HG03378 (cell line): ENCODE measurements around the gene IFNA6.
"Not testable (repeated sequence)": the region's sequence is repeated elsewhere in the genome, so short reads cannot be mapped to it uniquely, and the experiment has no call there.

ENCODE experiments used
- ATAC-seq: cut with Tn5 transposase; IDR thresholded peaks from one replicate; pipeline ENCODE4 v1.9.1; 2021; ENCODE audit warnings: mild to moderate bottlenecking, moderate library complexity; ENCODE audit not compliant: unreplicated experiment

IFNA6 gene

DNA sequence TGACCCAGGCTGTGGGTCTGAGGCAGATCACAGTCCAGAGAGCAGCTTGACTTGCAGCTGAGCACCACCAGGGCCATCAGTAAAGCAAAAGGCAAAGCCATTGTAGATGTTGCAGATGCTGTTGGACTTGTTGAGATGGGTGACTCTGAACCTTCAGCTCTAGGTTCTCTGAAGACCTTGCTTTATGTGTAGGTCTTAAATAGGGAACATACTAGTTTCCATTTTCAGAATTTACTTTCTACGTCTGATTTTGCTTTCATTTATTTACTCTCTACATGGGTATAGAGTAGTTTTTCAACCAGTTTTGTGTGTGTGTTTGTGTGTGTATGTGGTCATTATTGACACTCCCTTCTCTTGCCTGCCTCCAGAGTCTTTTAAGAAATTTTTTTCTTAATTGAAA is at the start of gene IFNA6:
Gene IFNA6 (minus strand): TSS at position 101 of the 400 bp plus-strand sequence. CDS start 0 bp downstream, at position 101.
- no peak for ATAC-seq

DNA sequence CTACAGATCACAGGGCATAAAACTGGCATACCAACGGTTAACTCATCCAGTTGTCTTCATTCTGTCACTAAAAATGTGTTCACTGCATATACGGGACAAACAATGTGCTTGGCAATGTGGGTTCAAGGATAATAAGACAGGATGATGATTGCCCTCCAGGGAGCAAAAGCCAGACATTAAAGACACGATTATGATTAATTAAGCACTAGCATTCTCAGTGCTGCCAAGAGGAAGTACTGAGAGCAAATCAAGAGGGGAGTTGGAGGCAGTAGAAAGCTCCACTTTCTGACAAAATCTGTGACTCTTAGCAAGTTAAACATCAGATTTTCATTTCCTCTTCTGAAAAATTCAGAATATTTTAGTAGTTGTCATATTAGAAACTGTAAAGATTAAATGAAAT is 49.3 kb upstream of the IFNA6 start:
- ATAC-seq = no peak

DNA sequence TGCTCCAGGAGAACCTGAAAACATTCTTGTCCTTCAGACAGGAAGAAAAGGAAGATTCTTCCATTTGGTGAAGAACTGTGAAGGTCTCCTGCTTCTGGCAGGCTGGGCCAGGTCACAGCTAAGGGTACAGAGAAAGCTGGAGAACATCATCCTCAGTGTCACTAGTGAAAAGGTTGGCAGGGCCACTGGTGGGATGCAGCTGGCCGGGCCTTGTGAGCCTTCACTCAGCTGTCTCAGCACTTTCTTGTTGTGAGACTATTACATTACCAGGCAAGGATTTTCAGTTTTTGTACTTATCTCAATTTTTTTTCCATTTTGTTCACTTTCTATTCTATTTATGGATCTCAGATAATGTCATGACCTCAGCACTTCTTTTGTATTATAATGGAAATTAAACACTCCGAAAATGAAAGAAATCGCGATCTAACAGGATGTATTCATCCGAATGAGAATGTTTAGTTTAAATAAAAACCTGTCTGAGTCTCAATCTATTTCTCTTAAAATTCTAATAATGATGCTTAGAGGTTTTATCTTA is 48.3 kb upstream of the IFNA6 start:
- no peak for ATAC-seq

DNA sequence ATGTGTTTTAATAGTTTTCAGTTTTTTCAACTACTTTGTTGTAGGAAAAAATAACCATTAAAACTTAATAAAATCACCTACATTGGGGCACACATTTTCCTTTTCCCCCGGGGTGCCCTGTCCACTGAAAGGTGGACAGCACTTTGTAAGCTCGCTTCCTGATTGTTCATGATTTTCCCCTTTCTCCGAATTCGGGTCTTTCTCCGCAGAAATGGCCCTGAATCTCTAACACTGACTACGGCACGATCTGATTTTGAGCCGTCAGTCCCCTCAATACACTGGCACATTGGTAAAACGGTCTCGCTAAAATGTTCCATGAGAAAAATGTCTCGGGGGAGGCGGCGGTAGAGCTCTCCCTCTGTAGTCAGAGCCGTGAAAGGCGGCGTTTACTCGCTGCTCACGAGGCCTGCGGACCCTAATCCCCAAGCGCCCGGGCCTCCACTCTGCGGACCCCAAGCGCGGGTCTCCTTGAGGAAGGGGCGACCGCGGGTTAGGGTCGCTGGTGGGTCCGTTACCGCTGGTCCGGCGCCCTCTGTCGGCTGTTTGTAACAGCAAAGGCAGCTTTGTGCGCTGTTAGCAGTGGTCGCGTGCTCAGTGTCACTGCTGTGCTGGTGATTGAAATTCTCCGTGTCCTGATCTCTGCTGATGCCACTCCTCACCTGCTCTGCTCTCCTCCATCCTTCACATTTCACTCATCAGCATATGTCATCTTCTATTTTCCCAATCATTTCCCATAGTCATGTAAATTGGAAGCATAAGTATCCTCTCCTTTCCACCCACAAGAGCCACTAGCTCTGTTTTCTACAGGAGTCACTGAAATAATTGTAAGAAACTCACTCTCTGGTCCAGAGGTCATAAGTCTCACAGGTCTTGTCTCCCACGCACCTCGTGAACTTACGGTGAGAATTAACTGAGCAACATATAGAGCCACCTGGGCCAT is 45.4 kb upstream of the IFNA6 start:
- peak; percentile 66 for ATAC-seq

DNA sequence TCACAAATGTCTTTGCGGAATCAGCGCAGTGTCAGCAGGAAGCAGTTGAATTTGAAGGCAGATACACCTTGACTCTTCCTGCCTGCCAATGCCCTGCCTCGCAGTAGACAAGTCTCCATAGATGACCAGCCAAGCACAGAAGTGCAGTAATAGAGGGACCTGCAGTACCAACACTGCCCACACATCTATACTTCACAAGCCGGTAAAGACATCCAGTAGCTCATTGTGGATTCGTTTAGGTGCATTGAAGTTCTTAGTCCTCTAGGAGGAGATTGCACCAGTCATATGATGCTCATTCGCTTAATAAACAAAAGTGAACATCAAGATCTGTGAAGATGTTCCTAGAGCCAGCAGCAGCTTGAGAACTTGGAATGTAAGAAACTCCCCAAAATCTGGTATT is 41.6 kb upstream of the IFNA6 start:
- ATAC-seq = peak; percentile 92

DNA sequence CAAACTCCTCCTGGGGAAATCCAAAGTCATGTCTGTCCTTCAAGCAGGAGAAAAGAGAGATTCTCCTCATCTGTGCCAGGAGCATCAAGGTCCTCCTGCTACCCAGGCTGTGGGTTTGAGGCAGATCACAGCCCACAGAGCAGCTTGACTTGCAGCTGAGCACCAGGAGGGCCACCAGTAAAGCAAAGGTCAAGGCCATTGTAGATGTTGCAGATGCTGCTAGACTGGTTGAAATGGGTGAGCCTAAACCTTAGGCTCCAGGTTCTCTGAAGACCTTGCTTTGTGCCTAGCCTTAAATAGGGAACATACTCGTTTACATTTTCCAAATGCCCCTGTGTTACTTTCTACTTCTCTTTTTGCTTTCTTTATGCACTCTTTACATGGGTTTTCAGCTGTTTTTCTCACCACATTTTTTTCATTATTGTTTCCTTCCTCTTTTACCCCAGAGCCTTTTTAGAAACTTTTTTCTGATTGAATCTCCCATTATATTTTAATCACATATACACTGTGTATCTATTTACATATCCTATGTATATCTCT is 34.5 kb upstream of the IFNA6 start, which contains the start of gene IFNA2:
Gene IFNA2 (minus strand): TSS at position 268 of the 540 bp plus-strand sequence. CDS start 69 bp downstream, at position 199.
- ATAC-seq = no peak

DNA sequence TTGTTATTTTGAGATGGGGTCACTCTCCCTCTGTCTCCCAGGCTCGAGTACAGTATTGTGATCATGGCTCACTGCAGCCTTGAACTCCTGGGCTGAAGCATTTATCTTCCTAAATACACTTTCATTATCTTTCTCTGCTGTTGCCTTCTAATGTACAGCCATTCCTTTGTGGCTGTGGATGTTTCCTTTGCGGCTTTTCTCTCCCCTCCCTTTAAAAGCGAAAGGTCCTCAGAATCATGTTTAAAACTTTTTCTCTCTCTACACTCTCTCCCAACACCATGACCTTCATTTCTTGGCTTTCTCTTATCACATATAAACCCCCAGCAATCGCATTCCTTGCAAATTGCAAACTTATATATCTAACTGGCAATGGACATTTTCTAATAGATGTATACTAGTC is 32.9 kb upstream of the IFNA6 start:
- no peak for ATAC-seq

DNA sequence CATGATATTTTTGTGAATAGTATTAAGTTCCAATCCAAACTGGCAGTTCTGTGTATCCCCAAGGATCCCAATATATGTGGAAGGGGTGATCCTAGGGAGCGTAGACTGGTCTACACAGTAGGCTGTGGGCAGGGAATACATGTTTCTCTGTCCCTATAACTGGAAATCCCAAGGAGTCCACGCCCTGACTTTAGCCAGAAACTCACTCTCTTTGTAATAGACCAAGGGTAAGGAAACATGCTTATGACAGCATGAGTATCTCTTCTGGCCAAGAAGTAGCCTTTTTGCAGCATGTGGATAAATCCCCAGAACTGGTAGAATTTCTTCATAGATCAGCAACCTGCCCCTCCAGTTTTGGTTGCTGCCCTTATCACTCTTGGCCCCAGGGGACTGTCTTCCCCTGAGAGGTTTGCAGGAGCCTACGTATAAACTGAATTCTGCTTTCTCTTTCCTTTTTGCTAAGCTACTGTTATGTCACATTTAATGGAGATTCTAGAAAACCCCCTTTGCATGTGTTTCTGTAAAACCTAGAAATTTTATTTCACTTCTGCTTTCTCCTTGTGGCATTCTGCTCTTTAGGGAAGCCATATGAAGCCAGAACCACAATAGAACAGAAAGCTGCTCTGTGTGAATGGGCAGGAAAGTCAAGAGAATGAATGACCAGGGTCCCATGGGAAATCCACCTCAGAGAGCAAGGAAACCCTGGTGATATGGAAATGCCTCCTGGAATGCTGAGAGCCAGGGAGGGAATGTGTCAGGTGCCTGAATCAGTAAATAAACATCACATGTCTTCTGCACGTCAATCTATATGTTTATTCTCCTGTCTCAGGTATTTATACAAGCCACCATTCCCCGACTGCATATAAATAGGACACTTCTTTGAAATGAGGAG is 31.0 kb upstream of the IFNA6 start:
- ATAC-seq = peak; percentile 99

DNA sequence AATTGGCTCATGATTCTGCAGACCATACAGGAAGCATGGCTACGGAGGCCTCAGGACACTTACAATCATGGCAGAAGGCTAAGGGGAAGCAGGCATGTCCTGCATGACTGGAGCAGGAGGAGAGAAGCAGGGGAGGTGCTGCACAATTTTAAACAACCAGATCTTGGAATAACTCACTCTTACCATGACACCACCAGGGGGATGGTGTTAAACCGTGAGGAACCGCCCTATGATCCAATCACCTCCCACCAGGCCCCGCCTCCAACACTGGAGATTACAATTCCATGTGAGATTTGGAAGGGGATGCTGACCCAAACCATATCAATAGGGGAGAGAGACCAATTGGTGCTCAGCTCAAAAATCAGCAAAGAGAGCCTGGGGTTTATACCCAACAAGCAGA is 20.8 kb upstream of the IFNA6 start:
- not testable (repeated sequence) for ATAC-seq

DNA sequence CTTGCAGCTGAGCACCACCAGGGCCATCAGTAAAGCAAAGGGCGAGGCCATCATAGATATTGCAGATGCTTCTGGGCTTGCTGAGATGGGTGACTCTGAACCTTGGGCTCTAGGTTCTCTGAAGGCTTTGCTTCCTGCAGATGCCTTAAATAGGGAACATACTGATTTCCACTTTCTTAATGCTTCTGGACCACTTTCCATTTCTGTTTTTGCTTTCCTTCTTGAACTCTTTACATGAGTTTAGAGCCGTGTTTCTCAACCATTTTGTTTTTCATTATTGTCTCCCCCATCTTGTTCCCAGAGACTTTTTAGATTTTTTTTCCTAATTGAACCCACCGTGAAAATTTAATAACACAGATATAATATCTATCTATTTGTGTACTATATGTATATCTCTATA is 17.3 kb upstream of the IFNA6 start, which contains the start of gene IFNA13:
Gene IFNA13 (minus strand): TSS at position 101 of the 400 bp plus-strand sequence. CDS start 47 bp downstream, at position 54.
- no peak for ATAC-seq

DNA sequence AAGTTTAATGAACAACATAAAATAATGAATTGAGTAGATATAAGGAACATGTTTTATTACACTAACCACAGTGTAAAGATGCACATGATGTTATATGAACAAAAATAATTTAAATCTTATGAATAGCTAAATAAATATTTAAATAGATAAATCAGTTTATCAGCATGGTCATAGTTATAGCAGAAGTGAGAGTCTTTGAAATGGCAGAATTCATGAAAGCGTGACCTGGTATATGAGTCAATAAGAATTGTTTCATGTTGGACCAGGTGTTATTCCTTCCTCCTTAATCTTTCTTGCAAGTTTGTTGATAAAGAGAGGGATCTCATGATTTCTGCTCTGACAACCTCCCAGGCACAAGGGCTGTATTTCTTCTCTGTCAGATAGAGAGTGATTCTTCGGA is 16.5 kb upstream of the IFNA6 start:
- peak; percentile 96 for ATAC-seq

DNA sequence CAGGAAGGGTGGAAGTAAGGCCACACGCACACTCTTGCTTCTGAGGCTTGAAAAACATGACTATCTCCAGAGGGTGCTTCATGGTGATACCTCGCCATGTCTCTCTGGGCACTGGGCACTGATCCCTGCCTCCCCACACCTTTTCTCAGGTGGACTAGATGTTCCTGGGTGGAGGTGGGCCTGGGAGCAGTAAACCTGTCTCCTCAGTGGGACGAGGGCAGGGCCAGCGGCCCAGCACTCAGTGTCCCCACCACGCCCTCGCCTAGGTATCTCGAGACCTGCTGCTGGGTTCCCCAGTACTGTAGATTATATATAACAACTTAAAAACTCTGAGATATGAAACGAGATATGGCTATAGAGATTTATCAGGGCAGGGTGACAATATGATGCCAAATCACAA is 11.6 kb upstream of the IFNA6 start:
- no peak for ATAC-seq

DNA sequence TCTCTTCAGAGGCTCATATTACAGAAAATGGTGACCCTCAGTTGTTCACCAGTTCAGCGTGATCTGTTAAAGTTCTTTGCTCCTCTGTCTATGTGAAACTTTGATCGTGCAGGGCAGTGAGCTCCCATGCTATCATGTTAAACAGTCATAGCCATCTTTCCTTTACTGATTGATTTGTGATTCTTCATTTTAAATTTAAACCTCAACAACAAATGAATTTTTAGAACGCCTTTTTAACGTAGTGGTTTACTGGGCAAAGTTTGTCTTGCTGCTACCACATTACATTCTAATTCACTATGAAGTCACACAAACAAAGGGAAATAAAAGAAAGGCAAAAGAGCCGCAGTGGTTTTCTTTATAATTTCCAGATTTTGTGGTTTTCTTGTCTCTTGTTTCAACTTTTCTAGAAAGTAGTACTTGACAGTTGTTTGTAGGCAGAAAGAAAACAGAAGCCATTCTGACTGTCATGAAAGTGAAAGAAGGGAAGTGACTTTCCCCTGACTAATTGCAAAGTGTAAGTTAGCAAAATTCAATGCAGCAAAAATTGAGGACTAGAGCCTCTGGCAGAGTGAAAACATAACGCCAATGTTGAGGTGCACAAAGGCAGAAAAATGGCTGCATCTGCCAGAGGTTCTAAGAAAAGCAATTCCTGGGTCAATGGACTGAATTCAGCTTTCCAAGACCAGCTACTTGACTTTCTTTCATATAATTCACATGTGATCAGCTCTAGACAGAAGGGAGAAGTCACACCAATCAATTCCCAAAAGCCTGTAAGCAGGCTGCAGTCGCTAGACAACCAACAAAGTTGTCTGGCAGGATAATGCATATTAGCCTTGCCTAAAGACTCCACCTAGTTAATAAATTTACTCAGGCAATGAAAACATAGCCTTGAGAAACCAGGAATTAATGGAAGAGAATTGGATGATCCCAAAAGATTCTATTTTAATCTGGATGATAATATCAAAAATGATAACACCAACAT is 7.1 kb upstream of the IFNA6 start:
- ATAC-seq = peak; percentile 98

DNA sequence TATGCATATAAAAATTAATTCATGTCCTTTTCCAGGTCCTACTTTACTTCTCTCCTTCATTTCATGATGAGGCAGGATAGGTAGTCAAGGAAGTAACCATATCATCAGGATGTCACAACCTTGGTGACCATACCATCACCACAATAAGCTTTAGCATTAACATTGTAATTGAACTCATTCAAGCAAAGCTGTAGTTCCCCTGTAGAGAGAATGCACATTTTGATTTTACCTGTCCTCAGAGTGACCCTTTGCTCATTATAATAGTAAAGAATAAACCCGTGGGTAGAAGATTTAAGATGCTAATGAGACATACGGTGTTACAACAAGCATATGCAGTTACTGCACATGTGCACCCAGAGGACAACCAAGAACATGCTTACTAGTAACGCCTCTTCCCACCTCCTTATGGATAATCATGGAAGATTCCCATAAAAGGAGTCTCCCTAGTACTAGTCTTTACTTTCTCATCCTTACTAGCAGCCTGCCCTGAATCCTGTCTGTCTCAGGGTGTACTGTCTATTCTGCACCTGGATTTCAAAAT is 2.2 kb downstream of the IFNA6 start:
- no peak for ATAC-seq

DNA sequence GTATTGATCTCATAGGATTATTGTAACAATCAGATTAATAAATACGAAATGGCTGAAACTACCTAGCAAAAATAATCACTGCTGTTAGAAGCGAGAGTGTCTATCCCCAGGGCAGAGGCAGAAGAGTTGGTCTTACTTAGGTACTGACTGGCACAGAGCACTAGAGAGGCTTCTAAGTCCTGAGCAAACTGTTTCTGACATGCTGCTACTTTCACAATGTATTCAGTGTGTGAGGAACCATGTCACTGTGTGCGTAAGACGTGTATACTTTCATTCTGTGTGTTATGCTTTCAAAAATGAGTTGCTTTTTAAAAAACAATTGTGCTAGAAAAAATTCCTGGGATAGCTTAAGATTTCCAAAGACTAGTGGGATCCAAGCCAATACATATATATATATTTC is 10.0 kb downstream of the IFNA6 start:
- no peak for ATAC-seq

DNA sequence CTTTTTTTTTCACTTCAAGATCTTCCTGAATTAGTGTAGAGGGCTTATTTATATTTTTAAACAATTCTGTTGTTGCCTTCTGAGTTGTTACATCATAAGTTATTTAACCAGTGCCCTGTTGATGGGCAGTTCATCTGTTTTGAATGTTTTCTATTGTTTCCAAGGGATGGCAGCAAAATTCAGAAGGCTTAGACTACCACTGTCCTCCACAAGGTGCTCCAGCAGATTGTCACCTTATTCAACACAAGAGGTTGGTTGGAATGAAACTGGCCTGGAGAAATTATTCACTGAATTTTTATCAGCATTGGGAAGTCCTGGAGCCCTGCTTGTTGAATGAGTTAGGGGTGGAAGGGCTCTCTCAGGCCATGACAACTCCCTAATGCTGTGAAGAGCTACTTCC is 14.2 kb downstream of the IFNA6 start:
- ATAC-seq = no peak

DNA sequence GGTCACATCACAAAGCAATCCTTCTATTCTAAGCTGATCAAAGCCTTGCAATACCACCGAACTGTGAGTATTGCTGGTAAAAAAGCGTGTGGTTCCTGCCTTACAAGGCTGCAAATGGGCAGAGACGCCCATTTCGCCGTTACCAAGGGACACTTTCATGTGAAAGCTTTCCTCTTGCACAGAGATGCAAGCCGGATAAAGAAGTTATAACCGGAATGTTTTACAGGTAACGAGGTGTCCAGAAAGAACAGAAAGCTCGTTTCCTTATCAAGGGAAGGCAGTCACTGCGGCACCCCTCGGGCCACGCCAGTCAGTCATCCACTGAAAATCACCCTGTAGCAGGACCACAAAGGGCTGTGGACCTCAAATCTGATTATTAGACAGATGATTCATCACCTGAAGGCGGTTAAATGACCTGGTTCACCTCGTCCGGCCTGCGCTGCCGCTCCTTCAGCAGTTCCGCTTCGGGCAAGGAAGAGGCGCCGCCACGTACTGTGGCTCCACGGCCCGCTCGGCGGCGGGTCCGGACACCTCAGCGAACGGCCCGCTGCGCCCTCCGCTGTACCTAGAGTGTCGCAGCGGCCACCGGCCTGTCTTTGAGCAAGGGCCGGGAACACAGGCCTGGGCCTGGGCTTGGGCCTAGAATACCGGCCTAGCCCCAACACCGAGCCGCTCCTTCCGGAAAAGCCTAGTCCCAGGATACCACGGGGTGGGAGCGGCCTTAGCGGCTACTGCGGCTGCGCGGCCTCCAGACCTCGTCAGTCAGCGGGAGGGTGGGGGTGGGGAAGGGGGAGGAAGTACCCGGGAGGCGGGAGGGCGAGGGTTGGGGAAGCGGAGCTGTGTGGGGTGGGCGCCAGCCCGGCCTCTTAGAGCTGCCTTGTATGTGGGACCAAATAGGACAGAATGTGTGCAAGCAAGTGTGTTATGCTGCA is 15.7 kb downstream of the IFNA6 start, which contains the start of gene KLHL9:
Gene KLHL9 (minus strand): TSS at position 704 of the 932 bp plus-strand sequence. CDS start 545 bp downstream, at position 159.
- ATAC-seq = peak; percentile 84

DNA sequence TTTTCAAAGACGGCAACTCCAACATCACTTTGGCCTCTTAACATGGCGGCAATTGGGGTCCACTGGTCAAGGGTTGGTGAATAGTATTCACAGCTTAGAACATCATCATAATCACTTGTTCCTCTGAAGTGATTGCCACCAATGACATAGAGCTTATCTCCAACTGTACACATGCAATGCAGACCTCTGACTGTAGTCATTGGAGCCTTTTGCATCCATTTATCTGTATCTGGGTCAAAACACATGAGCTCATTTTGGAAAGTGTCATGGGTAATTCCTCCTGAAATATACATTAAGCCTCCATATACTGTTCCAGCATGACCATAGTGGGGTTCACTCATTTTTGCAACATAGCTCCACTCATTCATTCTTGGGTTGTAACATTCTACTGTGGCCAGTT is 17.5 kb downstream of the IFNA6 start:
- ATAC-seq = no peak
